ENCODE measurements around the gene LRP11.
"Not testable (repeated sequence)": the region's sequence is repeated elsewhere in the genome, so short reads cannot be mapped to it uniquely, and the experiment has no call there.

The LRP11 gene

DNA sequence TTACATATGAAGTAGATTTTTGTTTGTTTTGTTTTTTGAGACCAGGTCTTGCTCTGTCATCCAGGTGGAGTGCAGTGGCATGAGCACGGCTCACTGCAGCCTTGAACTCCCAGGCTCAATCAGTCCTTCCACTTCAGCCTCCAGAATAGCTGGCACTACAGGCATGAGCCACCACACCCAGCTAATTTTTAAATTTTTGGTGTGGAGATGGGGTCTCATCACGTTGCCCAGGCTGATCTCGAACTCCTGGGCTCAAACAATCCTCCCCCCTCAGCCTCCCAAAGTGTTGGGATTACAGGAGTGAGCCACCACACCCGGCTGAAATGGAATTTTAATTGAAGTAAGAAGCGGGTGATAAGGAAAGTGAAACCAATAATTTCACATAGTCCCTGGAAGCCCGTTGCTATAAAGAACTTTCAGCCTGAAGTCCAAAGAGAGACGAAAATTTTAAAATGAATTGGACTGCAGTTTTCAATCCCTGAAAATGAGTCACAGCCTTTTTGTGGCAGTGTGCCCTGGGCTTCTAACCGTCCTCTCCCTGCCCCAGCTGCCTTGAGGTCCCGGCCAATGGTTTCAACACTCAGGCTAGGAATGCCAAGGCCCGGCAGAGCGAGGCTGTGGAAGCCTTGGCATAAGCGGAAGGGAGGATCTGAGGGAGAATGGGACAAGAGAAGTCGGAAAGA, 33.0 kb upstream of the LRP11 start:
- TF ChIP-seq, protein P1, sequence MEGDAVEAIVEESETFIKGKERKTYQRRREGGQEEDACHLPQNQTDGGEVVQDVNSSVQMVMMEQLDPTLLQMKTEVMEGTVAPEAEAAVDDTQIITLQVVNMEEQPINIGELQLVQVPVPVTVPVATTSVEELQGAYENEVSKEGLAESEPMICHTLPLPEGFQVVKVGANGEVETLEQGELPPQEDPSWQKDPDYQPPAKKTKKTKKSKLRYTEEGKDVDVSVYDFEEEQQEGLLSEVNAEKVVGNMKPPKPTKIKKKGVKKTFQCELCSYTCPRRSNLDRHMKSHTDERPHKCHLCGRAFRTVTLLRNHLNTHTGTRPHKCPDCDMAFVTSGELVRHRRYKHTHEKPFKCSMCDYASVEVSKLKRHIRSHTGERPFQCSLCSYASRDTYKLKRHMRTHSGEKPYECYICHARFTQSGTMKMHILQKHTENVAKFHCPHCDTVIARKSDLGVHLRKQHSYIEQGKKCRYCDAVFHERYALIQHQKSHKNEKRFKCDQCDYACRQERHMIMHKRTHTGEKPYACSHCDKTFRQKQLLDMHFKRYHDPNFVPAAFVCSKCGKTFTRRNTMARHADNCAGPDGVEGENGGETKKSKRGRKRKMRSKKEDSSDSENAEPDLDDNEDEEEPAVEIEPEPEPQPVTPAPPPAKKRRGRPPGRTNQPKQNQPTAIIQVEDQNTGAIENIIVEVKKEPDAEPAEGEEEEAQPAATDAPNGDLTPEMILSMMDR (IDR thresholded peaks at IDR 0.05; ENCODE audit: low read length, missing control alignments): no peak
- peak; percentile 93 for DNase-seq (ENCODE audit: low read depth)

DNA sequence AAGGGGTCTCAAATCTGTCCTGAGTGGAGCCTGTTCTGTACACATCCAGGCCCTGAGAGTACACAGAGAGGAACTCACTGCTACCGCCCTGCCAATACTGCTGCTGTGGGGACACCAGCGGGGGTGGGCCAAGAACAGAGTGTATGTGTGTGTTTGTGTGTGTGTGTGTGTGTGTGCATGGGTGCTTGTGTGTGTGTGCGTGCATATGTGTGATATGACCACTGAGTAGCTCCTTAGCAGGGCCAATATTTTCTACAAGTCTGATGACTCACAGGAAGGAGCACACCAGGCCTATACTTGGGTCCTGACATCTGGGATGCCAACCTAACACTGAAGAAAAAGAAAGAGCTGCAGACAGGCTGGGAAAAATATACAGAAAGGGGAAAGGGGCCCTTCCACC, 32.3 kb upstream of the LRP11 start:
- peak; percentile 37 for DNase-seq (ENCODE audit: low read depth)
- no peak overlapping the region for H3K4me3 ChIP-seq (replicated peaks; ENCODE audit: low read depth, low read length)
- TF ChIP-seq, protein P1 (IDR thresholded peaks at IDR 0.05; ENCODE audit: low read length, missing control alignments): no peak

More for the DNA sequence above, 33.0 kb upstream of the LRP11 start:
- H3K4me3 ChIP-seq (replicated peaks; ENCODE audit: low read depth, low read length): peak overlapping the region; percentile 34

DNA sequence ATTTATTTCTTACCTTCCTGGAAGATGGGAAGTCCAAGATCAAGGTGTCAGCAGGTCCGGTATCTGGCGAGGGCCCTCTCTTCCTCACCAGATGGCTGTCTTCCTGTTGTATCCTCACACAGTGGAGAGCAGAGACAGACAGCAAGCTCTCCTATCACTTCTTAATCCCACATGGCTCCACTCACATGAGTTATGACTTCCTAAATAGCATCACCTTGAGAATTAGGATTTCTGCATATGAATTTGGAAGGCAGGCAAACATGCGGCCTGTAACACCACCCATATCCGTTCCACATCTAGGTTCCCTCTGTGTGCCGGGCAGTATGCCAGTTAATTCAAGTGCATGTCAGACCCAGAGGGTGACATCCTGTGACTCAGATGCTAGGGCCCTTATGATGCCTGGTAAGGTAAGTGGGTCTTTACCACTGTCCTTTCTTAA, 31.7 kb upstream of the LRP11 start:
- DNase-seq (ENCODE audit: low read depth): peak; percentile 49
- TF ChIP-seq, protein P1 (IDR thresholded peaks at IDR 0.05; ENCODE audit: low read length, missing control alignments): no peak

DNA sequence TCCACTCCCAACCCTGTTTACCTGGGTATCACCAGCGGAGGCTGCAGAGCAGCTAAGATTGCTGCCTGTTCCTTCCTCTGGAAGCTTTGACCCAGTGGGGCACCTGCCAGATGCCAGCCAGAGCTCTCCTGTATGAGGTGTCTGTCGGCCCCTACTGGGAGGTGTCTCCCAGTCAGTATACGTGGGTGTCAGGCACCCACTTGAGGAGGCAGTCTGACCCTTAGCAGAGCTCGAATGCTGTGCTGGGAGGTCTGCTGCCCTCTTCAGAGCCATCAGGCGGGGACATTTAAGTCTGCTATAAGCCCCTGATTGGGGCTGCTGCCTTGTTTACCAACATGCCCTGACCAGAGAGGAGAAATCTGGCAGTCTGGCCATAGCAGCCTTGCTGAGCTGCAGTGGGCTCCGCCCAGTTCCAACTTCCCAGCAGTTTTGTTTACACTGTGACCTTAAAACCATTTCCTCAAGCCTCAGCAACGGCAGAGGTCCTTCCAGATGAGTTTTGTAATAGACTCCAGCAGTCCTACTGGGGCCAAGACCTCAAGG, 31.0 kb upstream of the LRP11 start:
- DNase-seq (ENCODE audit: low read depth): peak; percentile 79
- H3K4me3 ChIP-seq (replicated peaks; ENCODE audit: low read depth, low read length): no peak overlapping the region

More for the DNA sequence above, 31.7 kb upstream of the LRP11 start:
- H3K4me3 ChIP-seq (replicated peaks; ENCODE audit: low read depth, low read length): no peak overlapping the region

DNA sequence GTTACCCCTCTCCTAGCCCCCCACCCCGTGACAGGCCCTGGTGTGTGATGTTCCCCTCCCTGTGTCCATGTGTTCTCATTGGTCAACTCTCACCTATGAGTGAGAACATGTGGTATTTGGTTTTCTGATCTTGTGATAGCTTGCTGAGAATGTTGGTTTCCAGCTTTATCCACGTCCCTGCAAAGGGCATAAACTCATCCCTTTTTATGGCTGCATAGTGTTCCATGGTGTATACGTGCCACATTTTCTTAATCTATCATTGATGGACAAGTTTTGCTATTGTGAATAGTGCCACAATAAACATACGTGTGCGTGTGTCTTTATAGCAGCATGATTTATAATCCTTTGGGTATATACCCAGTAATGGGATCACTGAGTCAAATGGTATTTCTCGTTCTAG, 27.7 kb upstream of the LRP11 start:
- not testable (repeated sequence) for DNase-seq (ENCODE audit: low read depth); H3K4me3 ChIP-seq (replicated peaks; ENCODE audit: low read depth, low read length)

More for the DNA sequence above, 31.0 kb upstream of the LRP11 start:
- TF ChIP-seq, protein P1 (IDR thresholded peaks at IDR 0.05; ENCODE audit: low read length, missing control alignments): no peak

DNA sequence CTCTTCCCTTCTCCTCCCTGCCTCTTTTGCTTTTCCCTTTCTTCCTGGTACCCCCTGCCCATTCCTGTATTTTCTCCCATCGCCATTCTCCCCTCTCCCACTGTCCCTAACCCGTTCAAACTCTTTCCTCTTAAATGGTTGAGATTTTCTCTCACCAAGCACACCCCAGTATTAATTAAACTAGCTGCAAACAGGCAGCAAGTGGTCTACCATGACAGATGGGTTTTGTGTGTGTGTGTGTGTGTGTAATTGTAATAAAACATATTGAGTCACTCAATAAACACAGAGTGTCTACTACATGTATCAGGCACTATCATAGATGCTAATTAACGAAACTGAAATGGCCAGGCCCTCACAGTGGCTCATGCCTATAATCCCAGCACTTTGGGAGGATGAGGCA, 27.1 kb upstream of the LRP11 start:
- no peak overlapping the region for H3K4me3 ChIP-seq (replicated peaks; ENCODE audit: low read depth, low read length)
- TF ChIP-seq, protein P1 (IDR thresholded peaks at IDR 0.05; ENCODE audit: low read length, missing control alignments): no peak
- no peak for DNase-seq (ENCODE audit: low read depth)

DNA sequence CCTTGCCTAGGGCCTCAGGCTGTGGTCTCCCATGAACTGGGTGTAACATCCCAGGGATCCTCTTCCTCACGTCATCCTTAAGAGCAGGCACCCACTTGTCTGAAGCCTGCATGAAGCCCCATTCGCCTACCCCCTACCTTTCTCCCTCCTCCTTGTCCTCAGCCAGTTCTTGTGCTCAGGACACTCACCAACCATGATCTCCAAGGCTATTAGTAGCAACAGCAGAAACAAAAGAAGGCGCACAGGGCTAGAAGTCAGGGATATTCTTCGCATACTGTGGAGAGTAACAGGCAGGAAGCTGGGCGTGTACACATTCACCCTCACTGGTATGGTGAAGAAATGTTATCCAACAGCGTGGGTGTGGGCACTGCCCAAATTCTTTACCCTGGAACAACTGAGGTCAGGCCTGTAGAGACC, 26.5 kb upstream of the LRP11 start:
- TF ChIP-seq, protein P1 (IDR thresholded peaks at IDR 0.05; ENCODE audit: low read length, missing control alignments): no peak
- H3K4me3 ChIP-seq (replicated peaks; ENCODE audit: low read depth, low read length): no peak overlapping the region
- no peak for DNase-seq (ENCODE audit: low read depth)

All from fibroblast of pulmonary artery (primary cell).